Testis (tissue), 2 donors: ENCODE measurements around the gene SPIB.

Source experiments
- CTCF ChIP-seq, 3 experiments: fragments of 450-650 bp in 2 of 3; fragments of 200-600 bp in 1 of 3; sonication (generic) in 1 of 3; IDR thresholded peaks; one replicate each; pipeline ENCODE4 v1.5.1; 2016 to 2019; ENCODE audit warnings: antibody characterized with exemption in 3 of 3, mild to moderate bottlenecking in 2 of 3, moderate library complexity in 1 of 3
- POLR2A ChIP-seq: fragments of 450-650 bp; IDR thresholded peaks from one replicate; pipeline ENCODE4 v1.6.1; 2017; ENCODE audit warnings: antibody characterized with exemption, mild to moderate bottlenecking, moderate library complexity

- TF ChIP-seq POLR2A = no peak
- TF ChIP-seq CTCF (IDR thresholded peaks at IDR 0.05) = no peak
These were observed 24.7 kb upstream of the SPIB start for GRCh38 chr19:50394017-50394416.
